Inflammatory macrophage treated with lipopolysaccharide for 1 hour (primary cell): Measurements from ENCODE around the gene SEC24B.

Experiments
- DNase-seq, 2 donors: peaks; one replicate each; pipeline ENCODE4 v3.0.0-alpha.2; 2020 to 2022

The SEC24B gene

DNA sequence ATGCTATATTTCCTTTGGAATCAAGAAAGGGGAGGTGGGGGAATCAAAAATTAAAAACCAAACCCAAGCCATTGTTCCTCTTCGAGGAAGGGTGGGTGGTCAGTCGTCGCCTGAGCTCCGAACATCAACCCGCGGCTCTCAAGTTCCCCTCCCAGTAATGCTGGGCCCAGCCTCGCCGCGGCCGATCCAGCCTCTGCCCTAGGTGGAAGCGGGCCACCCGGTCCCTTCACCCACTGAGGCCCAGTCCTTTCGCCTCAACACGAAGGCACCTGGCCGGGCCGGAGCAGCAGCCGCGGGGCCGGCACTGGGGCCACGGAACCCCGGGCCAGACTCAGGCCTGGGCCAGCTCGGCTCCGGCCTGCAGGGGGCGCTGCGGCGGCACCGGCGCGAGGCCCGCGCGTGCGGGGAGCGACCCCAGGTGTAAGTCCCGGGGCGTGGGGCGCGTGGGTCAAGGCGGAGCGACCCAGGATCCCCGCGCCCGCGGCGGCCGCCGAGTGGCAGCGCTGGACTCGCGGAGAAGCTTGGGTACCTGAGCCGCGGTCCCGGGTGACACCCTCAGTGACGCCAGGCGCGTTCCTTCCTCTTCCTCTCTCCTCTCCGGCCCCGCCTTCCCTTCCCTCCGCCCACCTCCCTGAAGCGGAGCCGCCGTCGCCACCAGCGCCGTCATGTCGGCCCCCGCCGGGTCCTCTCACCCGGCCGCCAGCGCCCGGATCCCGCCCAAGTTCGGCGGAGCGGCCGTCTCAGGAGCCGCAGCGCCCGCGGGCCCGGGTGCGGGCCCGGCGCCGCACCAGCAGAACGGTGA is at the start of gene SEC24B:
Gene SEC24B (plus strand): TSS at position 611 of the 802 bp plus-strand sequence. CDS start 55 bp downstream, at position 666.
- DNase-seq = peak; percentile 84 to 86

DNA sequence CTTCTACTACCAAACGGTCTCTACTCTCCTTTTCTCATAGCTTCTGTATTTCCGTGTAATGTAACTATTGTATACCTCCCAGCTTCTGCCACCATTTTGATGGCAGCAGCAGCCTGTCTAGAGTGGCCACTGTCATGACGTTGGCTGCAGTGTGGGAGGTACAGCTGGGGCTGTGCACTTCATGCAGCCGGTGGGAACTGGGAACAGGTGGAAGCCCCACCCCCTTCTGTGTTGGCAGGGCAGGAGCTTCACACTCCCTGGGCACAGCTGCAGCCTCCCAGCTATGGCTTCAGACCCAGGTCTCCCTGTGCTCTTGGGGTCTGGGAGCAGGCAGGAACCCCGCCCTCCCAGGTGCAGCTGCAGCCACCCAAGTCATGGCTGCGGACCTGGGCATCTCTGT is 49.8 kb upstream of the SEC24B start:
- DNase-seq = no peak

DNA sequence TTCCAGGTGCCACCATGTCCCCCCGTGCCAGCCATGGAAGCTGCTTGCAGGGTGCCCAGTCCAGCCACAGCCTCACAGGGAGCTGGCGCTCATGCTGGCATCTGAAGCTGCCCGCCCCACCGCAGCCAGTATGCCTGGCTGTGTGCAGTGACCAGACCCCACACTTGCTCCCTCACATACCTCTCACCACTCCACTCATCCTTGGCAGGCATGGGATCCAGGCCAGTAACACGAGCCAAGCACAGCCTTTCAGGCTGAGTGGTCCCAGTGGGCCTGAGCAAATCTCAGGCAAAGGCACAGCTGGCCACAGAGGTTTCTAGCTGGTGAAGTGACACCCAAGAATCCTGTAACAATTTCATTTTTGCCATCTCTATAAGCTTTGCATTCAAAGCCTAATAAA is 48.4 kb upstream of the SEC24B start:
- no peak for DNase-seq

DNA sequence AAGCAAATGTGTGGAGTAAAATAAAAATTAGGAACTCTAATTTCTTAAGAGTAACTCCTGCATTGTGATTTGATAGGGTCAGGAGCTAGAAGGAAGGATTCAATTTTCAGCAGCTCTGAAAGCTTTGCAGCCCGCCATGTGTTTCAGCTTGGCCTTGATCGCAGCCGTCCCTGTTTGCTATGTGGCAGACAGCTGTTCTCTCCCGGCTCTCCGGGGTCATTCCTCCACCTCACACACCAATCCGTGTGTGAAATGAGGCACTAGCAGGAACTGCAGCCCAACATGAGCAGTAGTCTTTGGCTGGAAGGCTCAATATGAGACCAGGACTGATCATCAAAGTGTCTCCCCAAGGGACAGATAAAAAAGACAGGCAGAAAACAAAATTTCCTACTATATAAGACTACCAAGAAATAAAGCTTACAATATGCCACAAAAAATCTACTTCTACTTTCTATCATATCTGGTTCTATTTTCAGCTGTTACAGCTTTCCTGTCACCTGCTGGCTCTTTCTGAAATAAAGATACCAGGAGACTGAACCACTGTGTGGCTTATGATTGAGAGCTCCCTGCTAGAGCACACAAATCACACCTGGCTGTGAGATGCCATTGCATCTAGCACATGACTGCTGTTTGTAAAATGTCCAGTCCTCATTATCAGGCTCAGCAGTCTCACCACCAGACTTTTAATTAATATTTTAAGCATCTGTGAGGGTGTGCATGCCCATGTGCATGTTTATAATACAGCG is 44.1 kb upstream of the SEC24B start:
- no peak for DNase-seq

DNA sequence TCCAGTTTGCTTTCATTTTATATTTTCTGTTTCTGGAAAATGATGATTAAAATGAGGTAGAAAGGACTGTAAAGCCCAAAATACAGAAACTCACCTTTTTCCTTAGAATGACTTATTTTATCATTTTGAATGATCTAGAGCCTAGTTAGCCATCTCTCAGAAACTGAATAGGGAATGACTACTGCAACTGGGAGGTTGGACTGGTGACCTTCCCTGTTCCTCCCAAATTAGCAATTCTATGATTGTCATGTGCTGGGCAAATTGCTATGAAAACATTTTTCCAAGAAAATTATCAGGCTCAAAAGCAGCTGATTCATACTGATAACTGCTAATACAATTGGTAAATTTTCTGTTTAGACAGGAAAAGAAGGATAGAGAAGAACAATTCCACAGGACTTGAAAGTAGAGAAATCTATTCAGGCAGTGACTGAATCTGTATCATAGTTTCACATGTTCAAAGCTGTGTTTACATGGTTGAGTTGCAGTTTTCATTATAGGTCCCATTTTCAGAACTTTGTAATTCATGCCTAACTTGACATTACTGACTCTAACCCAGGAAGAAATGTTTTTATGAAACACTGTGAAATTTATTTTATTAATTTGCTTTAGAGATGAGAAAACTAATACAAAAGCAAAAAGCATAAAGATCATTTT is 43.4 kb upstream of the SEC24B start:
- DNase-seq = no peak

DNA sequence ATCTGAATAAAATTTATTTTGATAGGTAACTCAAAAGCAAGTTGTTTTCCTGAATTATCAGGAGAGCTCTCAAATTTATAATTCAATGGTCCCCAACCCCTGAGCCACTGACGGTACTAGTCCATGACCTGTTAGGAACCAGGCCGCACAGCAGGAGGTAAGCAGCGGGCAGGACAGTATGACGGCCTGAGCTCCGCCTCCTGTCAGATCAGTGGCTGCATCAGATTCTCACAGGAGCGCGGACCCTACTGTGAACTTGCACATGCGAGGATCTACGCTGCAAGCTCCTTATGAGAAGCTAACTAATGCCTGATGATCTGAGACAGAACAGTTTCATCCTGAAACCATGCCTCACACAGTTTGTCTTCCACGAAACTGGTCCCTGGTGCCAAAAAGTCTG is 37.9 kb upstream of the SEC24B start:
- no peak for DNase-seq

GRCh38 chr4:109398928-109399327 is 34.7 kb upstream of the SEC24B start:
- no peak for DNase-seq

DNA sequence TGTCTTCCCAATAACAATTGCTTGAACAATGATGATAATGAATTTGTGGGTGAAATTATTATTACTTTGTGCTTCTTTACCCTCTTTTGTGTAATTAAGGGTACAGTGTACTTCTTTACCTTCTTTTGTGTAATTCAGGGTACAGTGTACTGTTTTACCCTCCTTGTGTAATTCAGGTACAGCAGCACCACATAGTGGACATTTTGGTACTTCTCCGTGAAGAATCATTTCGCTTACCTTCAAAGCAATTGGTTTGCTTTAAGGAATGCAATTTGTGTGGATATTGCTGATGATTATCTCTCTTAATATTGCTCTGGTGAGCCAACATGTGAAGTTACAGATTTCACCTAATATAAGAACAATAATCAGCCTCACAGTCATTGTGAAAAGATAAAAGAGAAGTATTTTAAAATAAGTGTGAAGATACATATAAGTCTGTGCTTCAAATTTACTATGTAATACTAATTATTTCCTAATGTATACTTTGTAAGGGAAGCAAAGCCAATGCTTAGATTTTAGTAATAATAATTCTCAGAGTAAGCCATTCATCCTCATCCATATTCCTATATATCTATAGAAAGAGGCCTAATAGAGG is 27.2 kb upstream of the SEC24B start:
- peak in 1 of 2 donors; percentile 46 for DNase-seq

DNA sequence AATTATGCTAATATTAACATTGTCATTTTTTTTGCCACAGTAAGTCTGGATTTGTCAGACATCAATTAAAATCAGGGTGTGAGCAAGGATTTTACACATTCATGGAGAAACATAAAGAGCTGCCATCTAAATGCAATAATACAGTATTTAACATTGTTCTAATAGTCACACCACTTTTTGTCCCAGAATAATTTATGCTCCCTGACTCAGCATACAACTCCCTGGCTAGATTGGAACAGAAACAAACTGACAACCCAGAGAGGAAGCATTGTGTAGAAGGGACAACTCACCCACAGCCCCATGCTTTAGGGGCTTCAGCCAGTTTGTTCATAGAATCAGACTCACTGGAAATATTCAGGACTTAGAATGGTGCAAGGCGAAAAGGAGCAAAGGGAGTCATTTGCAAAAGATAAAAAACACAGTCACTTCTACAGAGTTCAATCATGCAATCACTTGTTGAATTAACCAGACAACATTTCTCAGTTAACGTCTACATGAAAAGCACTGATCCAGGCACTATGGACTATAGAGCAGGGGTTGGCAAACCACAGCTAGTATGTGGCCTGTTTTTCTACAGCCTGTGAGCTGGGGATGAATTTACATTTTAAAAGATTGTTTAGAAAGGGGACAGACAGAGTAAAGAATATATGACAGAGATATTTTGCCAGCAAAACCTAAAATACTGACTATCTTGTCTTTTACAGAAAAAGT is 26.4 kb upstream of the SEC24B start:
- DNase-seq = no peak

DNA sequence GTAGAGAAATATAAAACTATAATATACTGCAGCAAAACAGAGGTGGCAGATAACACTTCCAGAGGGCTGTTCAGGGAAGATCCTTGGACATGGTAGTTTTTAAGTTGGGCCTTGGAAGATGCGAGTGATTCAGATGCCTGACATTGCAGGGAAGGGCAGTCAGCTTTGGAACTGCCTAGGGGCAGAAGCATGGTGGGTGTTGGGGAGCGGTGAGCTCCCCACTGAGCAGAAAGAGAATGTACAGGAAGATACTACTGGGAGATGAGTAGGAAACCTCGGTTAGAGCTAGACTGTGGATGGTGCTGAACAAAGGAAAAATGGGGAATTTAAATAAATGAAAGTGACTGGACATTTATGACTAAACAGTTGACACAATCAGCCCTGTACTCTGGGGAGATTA is 24.9 kb upstream of the SEC24B start:
- no peak for DNase-seq

- no peak for DNase-seq
Observed at GRCh38 chr4:109410226-109410625, 23.4 kb upstream of the SEC24B start.

- no peak for DNase-seq
Observed at GRCh38 chr4:109410776-109411175, 22.8 kb upstream of the SEC24B start.

GRCh38 chr4:109411964-109412363 is 21.7 kb upstream of the SEC24B start:
- no peak for DNase-seq

DNA sequence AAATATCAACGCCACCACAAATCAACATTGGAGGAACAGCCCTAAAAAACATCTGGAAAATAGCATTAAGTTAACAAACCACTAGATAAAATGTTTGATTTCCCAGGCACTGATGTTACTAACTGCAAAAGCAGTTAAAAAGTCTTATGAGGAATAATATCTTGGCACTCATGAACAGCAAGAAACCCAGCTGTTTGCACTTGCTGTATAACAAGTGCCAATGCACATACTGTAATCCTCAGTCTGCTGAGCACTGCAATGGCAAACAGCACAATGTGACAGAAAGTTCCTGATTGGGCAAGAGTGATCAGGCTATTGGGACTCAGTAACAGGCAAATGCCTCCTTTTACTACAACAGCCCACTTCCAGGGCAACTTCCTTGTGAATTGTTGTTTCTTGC is 20.8 kb upstream of the SEC24B start:
- DNase-seq = no peak

DNA sequence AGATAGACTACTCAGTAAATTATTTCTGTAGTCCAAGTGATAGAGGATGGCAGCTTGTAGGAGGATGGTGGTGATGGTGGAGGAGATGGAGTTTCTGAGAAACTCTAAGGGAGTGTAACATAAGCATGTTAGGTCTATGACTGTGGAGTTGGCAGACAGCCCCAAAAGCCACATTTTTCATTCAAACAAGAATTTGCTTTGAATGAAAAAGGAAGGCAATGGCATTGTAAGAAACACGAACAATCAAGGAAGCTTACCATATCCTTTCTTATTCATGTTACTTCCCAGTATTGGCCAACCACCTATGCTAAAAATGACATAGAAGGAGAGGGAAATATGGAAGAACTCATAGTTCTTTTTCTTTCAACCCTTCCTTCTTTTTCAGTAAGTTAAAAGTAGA is 18.7 kb upstream of the SEC24B start:
- no peak for DNase-seq

- DNase-seq = no peak
Observed at GRCh38 chr4:109418588-109418987, 15.0 kb upstream of the SEC24B start.

DNA sequence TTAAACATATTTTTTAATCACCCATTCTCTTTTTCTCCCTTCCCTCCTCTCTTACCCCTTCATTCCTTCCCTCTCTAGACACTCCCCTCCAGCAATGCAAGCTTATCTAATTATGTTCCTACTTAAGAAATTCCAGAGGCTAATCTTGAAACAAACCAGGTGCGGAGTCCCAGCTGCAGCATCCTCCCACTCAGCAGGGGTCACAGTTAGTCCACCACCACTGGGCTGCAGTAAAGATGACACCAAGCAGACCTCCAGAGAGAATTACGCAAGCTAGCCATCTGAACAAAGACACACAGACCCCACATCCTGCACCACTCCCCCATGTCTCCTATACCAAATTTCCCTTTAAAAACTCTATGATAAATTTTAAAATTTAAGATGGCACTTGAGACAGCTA is 13.9 kb upstream of the SEC24B start:
- no peak for DNase-seq

GRCh38 chr4:109424093-109424841 is 9.3 kb upstream of the SEC24B start:
- DNase-seq = no peak

DNA sequence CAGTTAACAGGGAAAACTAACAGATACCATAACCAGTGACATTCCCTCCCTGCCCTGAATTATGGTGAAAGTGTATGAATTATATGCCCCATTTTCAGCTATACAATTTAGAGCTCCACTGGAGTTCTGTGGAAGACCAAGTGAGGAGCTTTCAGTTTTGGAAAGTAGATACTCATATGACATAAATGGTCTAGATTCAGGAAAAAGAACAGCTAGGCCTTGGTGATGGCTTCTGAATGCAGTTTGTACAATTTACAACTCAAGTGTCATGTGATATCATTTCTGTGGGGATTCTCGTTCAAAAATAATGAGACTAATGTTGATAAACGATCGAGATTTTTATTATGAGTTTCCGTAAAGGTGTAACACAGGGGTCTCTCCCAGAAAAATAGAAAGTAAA is 8.2 kb upstream of the SEC24B start:
- no peak for DNase-seq

DNA sequence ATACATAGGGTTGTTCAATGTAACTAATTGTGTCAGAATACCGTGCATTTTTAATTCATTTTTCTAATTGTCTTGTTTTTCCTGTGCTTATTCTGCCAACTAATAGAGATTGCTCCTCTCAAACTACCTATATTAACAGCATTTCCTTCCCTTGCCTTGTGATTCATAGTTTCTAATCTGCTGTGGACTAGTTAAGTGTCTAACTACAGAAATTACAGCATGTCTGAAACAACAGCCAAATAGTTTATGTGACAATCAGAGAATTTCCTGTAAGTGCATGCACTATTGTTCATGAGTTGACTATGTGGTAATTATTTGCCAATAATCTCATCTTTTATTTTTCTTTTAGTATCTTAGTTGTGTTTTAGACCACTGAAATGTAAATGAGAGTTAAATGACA is 4.1 kb upstream of the SEC24B start:
- DNase-seq = no peak

- DNase-seq = no peak
Observed at GRCh38 chr4:109432203-109432602, 1.4 kb upstream of the SEC24B start.

DNA sequence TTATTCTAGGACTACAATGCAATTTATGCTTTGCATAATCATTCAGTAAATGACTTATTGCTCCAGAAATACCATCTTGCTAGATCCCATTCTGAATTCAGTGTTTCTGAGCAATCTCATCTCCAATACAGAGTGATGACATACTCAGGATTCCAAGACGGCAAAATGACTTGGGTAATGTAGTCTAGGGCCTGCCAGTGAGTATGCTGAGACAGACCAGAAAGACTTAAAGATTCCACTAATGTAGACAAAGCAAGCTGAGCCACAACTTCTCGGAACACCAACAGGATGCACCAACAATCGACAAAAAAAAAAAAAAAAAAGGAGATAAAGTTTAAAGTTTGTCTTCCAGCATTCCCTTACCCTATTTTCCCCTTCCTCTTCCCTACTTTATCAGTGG is 919 bp upstream of the SEC24B start:
- peak; percentile 27 to 55 for DNase-seq
